Suppressor macrophage treated with lipopolysaccharide for 4 hours (primary cell): ENCODE measurements around the gene ASPHD1.
"Not testable (repeated sequence)": the region's sequence is repeated elsewhere in the genome, so short reads cannot be mapped to it uniquely, and the experiment has no call there.

Source experiments
- DNase-seq: peaks from one replicate; pipeline ENCODE4 v3.0.0-alpha.2; 2020

The ASPHD1 gene

GRCh38 chr16:29878172-29878571, 22.1 kb upstream of the ASPHD1 start:
- DNase-seq = no peak

GRCh38 chr16:29881050-29881449, 19.2 kb upstream of the ASPHD1 start:
- DNase-seq = no peak

DNA sequence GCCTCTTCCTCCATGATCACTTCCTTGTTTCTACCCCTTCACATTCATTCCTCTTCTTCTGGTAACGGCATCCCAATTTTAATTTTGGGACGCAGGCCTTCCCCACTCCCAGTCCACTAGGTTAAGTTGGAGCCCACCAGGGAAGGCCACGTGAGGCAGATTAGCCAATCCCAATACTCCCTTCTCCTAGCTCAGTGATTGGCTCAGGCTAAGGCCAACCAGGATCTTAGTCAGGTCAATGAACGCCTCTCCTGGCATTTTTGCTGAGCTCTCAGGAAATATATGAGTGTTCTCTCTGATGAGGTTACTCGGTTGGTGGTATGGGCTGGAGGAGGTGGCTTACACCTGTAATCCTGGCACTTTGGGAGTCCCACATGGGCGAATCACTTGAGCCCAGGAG, 16.3 kb upstream of the ASPHD1 start:
- no peak for DNase-seq

DNA sequence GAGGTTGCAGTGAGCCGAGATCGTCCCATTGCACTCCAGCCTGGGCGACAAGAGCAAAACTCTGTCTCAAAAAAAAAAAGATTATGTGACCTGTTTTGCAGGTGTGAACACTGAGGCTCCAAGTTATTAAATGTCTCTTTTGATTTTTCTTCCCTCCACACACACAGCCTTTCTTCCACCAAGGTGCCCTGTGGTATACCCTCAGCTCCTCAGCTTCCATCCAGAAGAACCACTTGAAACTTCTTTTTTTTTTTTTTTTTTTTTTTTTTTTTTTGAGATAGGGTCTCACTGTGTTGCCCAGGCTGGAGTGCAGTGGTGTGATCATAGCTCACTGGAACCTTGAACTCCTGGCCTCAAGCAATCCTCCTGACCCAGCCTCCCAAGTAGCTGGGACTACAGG, 10.9 kb upstream of the ASPHD1 start:
- DNase-seq = not testable (repeated sequence)

DNA sequence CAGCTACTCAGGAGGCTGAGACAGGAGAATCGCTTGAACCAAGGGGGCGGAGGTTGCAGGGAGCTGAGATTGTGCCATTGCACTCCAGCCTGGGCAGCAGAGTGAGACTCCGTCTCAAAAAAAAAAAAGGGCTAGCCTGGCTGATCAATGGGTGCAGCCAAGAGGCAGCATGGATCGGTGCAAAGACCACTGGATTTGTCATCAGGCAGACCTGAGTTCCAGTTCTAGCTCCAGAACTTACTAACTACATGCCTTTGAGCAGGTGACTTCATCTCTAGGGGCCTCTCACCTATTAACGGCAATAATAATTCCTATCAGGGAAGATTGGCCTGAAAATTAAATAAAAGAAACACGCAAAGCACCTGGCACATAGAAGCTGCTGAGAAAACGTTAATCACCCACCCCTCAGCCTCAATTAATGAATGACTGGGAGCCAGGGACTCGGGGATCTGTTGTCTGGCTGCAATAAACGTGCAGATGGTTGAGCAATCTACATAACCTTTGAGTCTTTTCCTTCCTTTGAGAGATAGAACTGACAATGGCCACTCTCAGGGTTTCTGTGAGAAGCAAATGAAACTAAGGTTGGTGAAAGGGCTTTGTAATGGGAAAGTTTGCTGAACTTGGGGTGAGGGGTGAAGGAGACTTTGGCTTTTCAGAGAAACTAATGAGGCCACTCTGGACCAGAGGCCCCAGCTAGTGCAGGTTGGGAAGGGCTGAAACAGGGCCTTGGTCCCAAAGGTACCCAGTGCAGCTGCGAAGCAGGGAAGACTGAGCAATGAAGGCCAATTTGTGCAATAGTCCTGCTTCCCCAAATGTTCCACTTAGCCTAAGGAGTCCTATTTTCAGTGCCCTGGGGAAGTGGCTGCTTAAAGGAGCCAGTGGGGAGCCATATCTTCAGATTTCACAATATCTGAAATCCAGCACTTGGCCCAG, 8.5 kb upstream of the ASPHD1 start:
- peak; percentile 68 for DNase-seq

DNA sequence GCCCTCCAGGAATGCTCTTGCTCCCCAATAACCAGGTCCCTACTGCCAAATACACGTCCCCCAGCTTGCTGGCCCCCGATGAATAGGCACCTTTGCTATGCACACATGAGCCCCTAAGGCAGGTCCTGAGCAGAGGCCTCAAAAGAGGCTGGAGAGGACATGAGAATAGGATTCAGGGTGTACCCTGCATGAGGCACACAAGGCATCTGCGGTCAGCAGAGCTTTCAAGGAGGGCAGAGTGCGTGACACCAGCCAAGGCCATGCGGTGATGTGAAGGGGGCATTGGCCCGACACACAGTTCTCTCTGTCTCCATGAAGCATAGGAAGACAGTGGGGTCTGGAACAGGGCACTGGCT, 7.9 kb upstream of the ASPHD1 start:
- no peak for DNase-seq

DNA sequence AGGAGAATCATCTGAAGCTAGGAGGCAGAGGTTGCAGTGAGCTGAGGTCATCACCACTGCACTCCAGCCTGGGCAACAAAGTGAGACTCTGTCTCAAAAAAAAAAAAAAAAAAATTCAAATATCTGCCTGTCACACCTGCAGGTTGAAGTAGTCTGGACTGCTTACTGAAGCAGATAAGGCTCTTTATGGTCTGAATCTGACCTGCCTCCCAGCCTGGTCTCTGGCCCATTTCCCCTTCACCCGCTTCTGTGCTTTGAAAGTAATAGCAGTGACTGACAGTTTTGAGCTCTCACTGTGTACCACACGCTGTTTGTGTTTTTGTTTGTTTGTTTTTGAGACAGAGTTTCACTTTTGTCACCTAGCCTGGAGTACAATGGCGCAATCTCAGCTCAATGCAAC, 6.7 kb upstream of the ASPHD1 start:
- no peak for DNase-seq

- DNase-seq = no peak
Observed at GRCh38 chr16:29894352-29894751, 5.9 kb upstream of the ASPHD1 start.

DNA sequence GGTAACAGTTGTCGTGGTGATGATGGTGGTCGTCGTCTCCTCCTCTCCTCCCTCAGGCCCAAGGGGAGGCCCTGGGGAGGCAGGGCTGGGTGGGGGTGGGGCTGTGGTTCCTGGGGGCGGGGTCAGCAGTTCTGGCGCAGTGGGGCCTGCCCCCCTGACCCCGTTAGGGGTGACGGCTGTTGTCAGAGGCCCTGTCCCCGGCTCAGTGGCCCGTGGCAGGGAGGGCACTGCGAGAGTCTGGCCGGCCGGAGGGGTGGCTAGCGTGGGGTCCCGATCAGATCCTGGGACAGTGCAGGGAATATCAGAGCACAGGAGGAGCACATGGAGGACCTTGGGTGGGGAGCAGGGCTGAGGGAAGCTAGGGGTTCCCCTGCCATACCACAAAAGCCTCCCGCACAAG, 3.4 kb upstream of the ASPHD1 start:
- DNase-seq = no peak

- no peak for DNase-seq
Observed at GRCh38 chr16:29897333-29897732, 3.0 kb upstream of the ASPHD1 start.

DNA sequence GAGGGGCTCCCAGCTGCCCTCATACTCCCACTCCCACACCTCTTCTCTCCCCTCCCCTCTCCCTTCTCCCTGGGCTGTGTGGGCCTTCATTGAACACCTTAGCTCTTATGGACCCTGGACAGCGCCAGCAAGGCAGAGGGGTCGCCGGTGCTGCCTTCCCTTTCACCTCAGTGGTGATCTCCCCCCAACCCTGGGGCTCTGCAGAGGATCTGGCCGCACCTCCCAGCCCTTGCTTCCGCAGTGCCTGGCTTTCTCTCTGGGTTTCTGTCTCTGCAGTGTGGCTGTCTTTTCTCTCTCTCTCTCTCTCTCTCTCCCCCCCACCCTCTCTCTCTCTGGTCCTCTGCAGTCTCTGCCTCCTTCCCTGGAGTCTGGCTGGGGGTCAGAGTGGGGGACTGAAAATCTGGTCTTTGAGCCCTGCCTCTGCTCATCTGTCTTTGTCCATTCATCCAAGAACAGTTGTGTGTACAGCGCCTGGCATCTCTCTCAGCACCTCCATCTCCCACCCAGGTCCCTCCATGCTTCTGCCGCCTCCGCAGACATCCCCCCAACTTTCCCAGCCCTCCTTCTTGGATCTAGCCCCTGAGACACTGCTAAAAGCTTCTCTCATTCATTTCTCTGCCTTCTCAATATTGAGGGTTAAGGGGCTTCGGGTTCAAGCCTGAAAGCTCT, 2.0 kb upstream of the ASPHD1 start:
- no peak for DNase-seq

DNA sequence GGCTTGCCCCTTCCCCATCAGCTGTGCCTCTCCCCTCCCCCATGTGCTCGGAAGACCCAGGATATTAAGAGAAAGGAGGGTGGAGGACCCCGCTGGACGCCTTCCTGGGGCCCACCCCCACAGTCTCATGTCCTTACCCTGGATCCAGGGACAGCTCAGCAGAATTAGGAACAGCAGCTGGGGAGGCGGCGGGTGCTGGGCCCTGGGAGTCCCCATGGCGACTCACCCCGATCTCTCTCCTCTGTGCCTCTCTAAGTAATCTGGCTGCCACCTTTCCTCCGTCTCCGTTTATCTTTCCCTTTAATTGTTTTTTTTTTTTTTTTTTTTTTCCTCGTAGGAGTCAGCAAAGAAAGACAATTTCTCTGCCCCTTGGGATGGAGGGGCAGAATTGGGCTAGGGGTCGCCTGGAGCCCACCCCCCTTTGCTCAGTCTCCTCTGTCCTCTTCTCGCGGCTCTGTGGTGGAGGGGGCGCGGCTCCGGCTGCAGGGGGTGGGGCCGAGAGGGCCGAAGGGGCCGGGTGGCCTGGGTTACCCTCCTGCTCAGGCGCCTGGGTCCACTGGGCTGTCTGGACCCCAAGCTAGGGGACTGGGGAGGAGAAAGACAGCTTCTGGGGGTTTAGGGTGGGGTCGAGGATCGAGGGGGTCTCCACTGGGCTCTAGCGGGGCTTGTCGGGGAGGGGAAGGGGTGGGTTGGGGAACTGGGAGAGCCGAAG, 1.3 kb upstream of the ASPHD1 start:
- DNase-seq = no peak

GRCh38 chr16:29899516-29900101, 679 bp upstream of the ASPHD1 start, which contains the start of gene SEZ6L2:
TSS of gene SEZ6L2 (minus strand) at chr16:29899550. CDS start at chr16:29899019, 531 bp downstream.
- DNase-seq = peak; percentile 76

- no peak for DNase-seq
Observed at GRCh38 chr16:29900888-29901606, 759 bp downstream of the ASPHD1 start.

GRCh38 chr16:29901607-29901945, 1.3 kb downstream of the ASPHD1 start:
- DNase-seq = no peak

- DNase-seq = no peak
Observed at GRCh38 chr16:29903590-29903989, 3.3 kb downstream of the ASPHD1 start.

GRCh38 chr16:29904947-29905346, 4.7 kb downstream of the ASPHD1 start:
- DNase-seq = no peak

- no peak for DNase-seq
Observed at GRCh38 chr16:29905668-29906067, 5.4 kb downstream of the ASPHD1 start.

DNA sequence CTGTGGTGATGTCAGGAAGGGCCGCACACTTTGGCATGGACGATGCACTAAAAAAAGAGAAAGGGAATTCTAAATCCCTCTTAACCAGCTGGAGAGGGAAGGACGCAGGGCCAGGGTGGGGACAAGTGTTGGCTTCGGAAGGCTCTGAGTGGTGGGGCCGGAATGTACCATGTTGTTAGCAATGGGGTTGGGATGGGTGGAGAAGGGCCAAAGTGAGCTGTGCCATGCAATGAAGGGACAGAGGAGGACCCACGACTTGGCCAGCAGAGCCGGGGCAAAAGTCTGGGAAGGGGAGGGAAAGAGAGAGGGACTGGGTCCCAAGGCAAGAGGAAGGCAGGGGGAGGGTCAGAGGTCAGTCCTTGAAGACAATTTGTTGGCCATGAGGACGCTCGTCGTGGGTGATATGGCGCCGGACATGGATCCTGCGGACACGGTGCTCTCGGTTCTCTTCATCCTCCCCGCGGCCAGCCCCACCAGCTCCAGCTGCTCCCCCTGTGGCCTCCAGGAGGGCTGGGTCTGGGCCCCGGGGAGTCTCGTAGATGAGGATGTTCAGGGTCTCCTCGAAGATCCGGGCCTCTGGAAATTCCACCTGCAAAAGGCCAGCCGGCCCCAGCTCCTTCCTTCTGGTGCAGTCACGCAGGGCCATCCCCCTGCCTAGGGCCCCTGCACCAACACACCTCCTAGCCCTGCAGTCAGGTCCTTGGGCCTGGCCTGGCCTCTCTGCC, 6.4 kb downstream of the ASPHD1 start:
- DNase-seq = no peak

DNA sequence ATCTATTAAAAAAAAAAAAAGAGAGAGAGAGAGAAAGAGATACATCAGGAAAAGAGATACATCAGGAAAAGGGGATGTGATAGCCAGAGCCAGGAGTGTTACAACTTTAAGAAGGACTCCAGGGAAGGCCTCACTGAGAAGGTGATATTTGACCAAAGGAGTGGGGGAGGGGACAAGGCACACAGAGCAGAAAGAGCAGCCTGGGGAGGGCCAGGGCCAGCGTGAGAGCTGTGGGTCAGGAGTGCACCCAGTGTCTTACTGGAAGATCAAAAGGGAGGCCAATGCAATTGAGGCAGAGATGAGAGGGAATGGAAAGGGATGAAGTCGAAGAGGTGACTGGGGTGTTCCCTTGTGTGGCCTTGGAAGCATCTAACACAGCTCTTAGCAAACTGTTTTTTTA, 7.7 kb downstream of the ASPHD1 start:
- DNase-seq = no peak

DNA sequence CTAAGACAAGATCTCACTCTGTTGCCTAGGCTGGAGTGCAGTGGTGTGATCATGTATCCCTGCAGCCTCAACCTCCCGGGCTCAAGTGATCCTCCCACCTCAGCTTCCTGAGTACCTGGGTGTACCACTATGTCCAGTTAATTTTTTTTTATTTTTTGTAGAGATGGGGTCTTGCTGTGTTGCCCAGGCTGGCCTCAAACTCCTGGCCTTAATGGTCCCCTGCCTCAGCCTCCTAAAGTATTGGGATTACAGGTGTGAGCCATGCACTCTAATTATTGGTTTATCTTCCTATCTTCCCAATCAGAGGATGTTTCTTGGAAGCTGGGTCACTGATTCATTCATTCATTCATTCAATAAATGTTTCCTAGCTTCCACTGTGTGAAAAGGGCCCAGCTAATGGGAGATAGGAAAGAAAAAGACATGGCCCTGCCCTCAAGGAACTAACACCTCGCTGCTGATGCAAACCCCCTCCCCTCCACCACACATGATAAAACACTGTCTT, 8.5 kb downstream of the ASPHD1 start:
- DNase-seq = no peak

DNA sequence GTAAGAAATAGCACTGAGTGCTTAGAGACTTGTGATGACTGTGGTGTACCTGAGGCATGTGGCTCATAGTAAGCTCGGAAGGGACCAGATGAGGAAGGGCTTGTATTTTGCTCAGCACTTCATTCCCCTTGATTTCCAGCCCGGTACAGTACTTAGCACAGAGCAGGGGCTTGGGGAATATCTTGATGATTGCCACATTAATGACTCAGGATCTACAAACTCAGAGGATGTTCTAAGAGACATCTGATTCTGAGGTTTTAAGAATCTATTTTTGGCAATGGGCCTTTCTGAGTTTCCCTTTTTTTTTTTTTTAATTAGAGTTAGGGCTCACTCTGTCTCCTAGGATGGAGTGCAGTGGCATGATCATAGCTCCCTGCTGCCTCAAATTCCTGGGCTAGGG, 9.1 kb downstream of the ASPHD1 start:
- DNase-seq = peak; percentile 80
